ENCODE data around the gene A3GALT2.

A3GALT2 gene

DNA sequence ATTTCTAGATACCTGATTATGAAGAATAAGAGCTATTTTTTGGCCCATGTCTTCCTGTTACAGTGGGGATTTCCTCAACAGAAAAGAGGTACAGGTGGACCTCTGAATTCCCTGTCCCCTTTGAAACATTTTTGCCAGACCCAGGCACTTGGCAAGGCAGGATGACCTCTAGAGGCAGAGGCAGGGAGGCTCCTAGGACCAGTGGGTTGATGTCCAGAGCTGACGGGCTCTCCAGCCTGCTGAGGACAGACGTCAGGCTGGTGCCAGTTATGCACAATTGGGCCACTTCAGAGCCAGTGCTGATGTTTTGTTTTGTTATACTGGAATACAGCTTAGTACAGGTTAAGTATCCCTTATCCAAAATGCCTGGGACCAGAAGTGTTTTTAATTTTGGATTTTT lies 18.5 kb upstream of the A3GALT2 start:
- no peak for FAIRE-seq
- DNase-seq (ENCODE audit: insufficient read length), result no peak
- TF ChIP-seq POLR2A (IDR thresholded peaks at IDR 0.05; ENCODE audit: low read depth, low read length), result no peak
- TF ChIP-seq TAF1 (IDR thresholded peaks at IDR 0.05; ENCODE audit: borderline replicate concordance, low read depth, low read length), result no peak
- TF ChIP-seq POLR2AphosphoS5 (IDR thresholded peaks at IDR 0.05; ENCODE audit: low read depth, low read length), result no peak

DNA sequence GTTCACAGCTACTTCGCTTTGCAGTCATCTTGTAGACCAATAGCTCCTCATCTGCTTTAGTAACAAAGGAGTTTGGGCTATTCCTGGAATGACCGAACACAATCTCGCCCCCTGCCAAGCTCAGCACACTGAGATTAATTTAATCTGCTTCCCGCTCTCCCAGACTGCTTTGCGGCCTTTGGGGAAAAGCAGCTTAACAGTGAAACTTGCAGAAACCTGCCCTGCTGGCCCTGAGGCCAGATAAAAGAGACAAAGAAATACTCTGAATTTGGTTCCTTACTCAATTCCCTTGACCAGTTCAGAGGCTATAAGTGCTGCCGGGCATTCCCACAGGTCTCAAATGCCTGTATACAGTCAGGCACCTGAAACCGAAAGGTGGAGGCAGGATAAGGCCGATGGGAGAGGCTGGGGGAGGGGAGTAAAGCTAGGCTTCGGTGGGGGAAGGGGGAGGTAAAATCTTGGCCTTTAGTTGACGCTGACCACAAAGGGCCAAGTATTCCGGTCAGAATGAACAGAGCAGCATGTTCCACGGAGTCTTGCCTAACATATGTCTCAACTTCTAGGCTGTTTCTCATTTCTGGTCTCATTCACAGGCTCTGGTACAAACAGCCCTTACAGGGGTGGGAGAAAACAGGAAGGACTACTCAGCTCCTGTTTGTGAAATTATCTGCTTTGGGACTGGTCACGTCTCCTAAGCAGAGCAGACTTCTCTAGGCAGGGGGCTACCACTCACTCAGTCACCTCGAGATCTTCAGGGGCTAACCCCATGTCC lies 17.7 kb upstream of the A3GALT2 start:
- no peak for TF ChIP-seq POLR2AphosphoS5 (IDR thresholded peaks at IDR 0.05; ENCODE audit: low read depth, low read length)
- TF ChIP-seq POLR2A (IDR thresholded peaks at IDR 0.05; ENCODE audit: low read depth, low read length), result no peak
- no peak for TF ChIP-seq TAF1 (IDR thresholded peaks at IDR 0.05; ENCODE audit: borderline replicate concordance, low read depth, low read length)
- DNase-seq (ENCODE audit: insufficient read length) (no peak), FAIRE-seq (no peak)

DNA sequence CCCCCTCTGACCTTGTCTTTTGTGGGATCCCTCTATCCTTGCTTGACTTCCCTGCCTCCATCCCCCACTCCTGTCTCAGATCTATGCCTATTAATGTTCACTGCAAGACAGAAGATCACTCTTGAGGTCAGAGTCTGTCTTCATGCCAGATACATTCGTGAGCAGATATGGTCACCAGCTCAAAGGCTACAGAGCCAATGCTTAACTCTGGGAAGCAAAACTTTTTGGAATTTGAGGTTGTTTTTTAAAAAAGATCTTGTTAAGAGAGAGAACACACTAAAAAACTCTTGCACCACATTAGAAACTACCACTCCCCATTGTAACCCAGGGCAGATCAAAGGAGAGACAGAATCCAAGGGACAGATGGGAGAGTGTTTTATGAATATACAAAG lies 17.1 kb upstream of the A3GALT2 start:
- DNase-seq (ENCODE audit: insufficient read length) (no peak), FAIRE-seq (no peak)
- TF ChIP-seq TAF1 (IDR thresholded peaks at IDR 0.05; ENCODE audit: borderline replicate concordance, low read depth, low read length) (no peak), POLR2AphosphoS5 (IDR thresholded peaks at IDR 0.05; ENCODE audit: low read depth, low read length) (no peak), POLR2A (IDR thresholded peaks at IDR 0.05; ENCODE audit: low read depth, low read length) (no peak)

DNA sequence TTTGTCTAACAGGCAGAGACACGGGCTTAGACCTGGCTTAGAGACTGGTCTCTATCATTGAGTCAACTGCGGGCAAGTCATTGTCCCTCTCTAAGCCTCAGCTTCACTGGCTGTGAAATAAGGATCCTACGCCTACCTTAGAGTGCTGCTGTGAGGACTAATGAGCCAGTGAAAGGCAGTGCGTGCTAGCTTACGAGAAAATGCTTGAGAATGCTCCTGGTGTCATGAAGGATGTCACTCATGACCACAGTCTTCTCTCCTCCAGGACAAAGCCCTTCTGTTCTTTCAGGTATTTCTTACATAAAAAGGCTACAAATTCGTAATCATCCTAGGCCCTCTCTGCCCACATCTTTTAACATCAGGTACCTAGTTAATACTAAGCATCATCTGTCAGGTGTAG lies 16.5 kb upstream of the A3GALT2 start:
- FAIRE-seq (no peak), DNase-seq (ENCODE audit: insufficient read length) (no peak)
- TF ChIP-seq POLR2AphosphoS5 (IDR thresholded peaks at IDR 0.05; ENCODE audit: low read depth, low read length) (no peak), POLR2A (IDR thresholded peaks at IDR 0.05; ENCODE audit: low read depth, low read length) (no peak), TAF1 (IDR thresholded peaks at IDR 0.05; ENCODE audit: borderline replicate concordance, low read depth, low read length) (no peak)

DNA sequence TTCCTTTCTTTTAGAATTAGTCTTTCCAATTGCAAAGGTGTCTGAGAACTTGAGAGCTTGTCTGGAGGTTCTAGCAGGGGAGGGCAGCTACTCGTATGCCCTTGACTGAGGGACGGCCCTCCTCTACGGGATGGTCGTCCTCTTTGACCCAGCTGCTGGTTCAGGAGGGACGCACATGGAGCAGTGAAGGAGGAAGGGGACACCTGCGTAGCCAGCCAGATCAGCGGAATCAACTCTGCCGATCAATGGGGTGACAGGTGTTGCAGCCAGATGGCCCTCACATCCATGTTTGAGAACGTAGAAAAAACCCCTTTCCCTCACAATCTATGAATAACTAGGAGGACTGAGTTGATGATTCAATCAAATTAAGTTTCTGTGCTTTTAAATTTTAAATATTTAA lies 15.7 kb upstream of the A3GALT2 start:
- FAIRE-seq, result no peak
- DNase-seq (ENCODE audit: insufficient read length), result no peak
- TF ChIP-seq POLR2AphosphoS5 (IDR thresholded peaks at IDR 0.05; ENCODE audit: low read depth, low read length) (no peak), TAF1 (IDR thresholded peaks at IDR 0.05; ENCODE audit: borderline replicate concordance, low read depth, low read length) (no peak), POLR2A (IDR thresholded peaks at IDR 0.05; ENCODE audit: low read depth, low read length) (no peak)

DNA sequence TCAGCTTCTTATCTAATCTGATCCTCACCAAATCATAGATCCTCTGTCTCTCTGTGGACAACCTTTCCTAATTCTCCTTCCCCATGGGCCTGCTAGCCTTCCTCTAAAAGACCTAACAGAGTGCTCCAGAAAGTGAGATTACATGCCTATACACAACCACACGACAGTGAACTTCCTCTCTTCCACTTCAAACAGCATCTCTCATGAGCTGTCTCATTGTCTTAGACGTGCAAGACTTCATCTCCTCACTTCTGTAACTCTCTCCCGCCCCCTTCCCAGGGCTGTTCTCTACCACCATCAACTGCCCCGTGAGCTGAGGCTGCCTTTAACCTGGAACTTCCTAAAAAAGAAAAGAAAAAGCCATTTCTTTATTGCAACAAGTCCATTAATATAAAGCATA lies 14.1 kb upstream of the A3GALT2 start:
- no peak for DNase-seq (ENCODE audit: insufficient read length)
- no peak for TF ChIP-seq POLR2A (IDR thresholded peaks at IDR 0.05; ENCODE audit: low read depth, low read length)
- no peak for TF ChIP-seq POLR2AphosphoS5 (IDR thresholded peaks at IDR 0.05; ENCODE audit: low read depth, low read length)
- TF ChIP-seq TAF1 (IDR thresholded peaks at IDR 0.05; ENCODE audit: borderline replicate concordance, low read depth, low read length), result no peak
- no peak for FAIRE-seq

DNA sequence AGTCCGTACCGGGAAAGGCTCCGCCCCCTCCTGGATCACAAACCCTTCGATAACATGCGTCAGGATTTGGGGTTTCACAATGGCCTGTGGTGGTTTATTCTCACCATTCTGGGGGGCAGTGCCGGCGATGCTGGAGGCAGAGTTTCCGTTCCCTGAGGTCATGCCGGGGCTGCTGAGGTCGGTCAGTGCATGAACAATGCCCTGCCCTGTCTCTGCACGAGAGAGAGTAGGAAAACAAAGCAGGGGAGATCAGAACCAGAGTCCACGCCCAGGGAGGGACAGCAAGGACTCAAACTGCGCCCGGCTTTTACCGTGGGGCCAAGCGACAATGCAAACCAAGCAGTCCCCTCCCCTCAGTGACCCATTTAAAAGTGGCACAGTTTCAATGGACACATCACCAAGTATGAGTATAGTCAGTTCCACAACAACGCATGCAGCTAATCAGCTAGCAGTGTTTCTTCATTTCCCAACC lies 13.2 kb upstream of the A3GALT2 start:
- DNase-seq (ENCODE audit: insufficient read length) (no peak), FAIRE-seq (no peak)
- TF ChIP-seq TAF1 (IDR thresholded peaks at IDR 0.05; ENCODE audit: borderline replicate concordance, low read depth, low read length), result no peak
- no peak for TF ChIP-seq POLR2A (IDR thresholded peaks at IDR 0.05; ENCODE audit: low read depth, low read length)
- no peak for TF ChIP-seq POLR2AphosphoS5 (IDR thresholded peaks at IDR 0.05; ENCODE audit: low read depth, low read length)

DNA sequence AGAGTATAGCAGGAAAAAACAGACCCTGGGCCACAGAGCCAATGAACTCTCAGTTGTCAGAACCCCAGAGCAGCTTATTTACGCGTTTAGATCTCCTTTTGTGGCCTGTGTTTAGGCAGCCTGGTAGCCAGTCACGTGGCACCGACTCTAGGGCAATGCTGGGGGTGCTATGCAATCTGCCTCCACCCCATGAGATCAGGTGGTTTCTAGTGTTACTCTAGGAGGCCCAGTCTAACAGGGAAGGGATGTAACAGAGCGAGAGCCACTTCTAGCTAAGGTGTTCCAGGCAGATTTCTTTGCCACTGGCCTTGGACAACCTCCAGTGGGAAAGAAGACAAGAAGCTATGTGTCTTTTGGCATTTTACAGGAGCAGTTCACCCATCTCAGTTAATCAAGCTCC lies 12.0 kb upstream of the A3GALT2 start:
- DNase-seq (ENCODE audit: insufficient read length) (no peak), FAIRE-seq (no peak)
- TF ChIP-seq POLR2AphosphoS5 (IDR thresholded peaks at IDR 0.05; ENCODE audit: low read depth, low read length), result no peak

DNA sequence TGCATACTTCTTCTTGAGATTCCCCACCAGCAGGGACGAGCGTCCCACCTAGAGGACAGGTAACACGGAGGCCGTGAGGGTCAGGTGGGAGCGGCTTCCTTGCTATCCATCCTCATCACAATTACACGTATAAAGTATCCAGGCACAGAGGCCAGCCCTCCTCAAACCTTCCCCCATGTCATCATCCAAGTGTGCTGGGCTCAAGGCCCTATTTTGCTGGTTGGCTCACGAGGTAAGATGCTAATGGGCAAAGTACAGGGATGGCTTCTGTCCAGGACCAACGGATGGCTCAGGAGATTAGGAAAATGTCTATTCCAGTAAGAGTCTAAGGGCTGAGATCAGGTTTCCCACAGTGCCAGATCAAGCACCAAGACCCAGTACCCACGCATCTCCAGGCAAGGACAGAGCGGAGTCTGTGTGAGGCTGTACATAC lies 11.5 kb upstream of the A3GALT2 start:
- no peak for TF ChIP-seq POLR2AphosphoS5 (IDR thresholded peaks at IDR 0.05; ENCODE audit: low read depth, low read length)
- TF ChIP-seq POLR2A (IDR thresholded peaks at IDR 0.05; ENCODE audit: low read depth, low read length), result no peak
- TF ChIP-seq TAF1 (IDR thresholded peaks at IDR 0.05; ENCODE audit: borderline replicate concordance, low read depth, low read length), result no peak
- FAIRE-seq, result no peak
- no peak for DNase-seq (ENCODE audit: insufficient read length)

DNA sequence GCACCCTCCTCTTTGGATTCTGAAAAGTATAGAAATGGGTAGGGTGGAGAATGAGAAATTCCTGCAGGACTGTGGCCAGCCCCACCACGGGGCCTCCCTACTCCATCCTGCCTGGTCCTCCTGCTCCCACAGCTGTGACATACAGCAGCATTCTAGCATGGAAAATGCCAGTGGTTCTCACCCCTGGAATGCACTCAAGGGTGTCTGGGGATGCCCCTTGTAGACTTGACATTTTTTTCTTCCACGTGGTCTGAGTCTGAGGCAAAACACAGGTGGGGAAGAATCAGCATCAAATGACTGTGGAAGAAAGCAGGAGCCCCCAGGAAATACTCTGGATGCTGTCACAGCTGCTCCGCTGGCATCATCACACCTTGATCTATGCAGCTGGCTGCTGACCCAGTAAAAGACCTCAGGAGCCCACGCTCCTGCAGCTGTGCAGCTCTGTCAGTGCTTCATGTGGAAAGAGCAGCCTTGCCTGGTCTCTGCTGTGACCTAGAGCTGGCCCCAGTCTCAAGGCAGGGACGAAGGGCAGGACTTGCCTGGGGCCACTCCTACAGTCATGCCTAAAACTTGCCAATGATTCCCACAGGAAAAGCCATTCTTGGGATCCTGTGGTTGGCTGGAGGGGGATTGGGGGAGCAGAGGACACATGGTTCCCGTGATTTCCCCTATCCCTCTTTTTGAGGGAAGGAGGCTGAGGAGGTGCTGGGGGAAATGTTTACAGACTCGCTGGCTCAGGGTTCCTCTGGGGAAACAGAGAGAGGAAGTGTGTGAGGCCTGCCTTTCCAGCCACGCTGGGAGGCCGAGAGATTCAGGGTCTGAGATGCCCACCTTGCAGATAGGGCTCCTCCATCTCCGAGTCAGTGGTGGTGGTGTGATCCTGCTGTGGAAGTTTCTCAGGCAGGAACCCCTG lies 10.8 kb upstream of the A3GALT2 start:
- FAIRE-seq, result no peak
- TF ChIP-seq TAF1 (IDR thresholded peaks at IDR 0.05; ENCODE audit: borderline replicate concordance, low read depth, low read length) (no peak), POLR2A (IDR thresholded peaks at IDR 0.05; ENCODE audit: low read depth, low read length) (no peak), POLR2AphosphoS5 (IDR thresholded peaks at IDR 0.05; ENCODE audit: low read depth, low read length) (no peak)

DNA sequence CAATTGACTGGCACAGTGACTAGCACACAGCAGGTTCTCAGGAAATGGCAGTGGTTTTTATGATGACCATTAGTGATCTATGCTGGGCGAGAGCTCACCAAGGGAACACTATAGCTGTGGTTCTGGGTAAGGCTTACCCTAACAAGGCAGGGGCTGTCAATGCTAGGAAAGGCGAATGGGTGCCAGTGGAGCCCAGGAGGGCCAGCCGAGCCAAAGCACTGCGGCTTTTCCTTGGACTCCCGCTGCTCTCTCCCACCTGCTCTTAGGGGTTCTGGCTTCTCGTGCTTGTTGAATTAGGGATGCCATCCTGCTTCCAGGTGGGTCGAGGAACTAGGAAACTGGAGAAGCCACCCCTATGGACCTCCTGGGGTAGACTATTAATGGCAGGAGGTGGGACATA lies 10.0 kb upstream of the A3GALT2 start:
- DNase-seq (ENCODE audit: insufficient read length) (no peak), FAIRE-seq (no peak)
- TF ChIP-seq POLR2A (IDR thresholded peaks at IDR 0.05; ENCODE audit: low read depth, low read length), result no peak
- TF ChIP-seq TAF1 (IDR thresholded peaks at IDR 0.05; ENCODE audit: borderline replicate concordance, low read depth, low read length), result no peak
- TF ChIP-seq POLR2AphosphoS5 (IDR thresholded peaks at IDR 0.05; ENCODE audit: low read depth, low read length), result no peak

More for the DNA sequence above, 10.8 kb upstream of the A3GALT2 start:
- DNase-seq (ENCODE audit: insufficient read length), result no peak

All from GM12892 (cell line).